Activated naive CD8-positive, alpha-beta T cell treated with anti-CD3 and anti-CD28 coated beads for 36 hours (primary cell): ENCODE results near the gene ARHGEF6. TPM values are rescaled to one million over a fixed set of nuclear protein-coding genes. Genes with fewer than 3 reads are reported as not detected.
A peak's percentile ranks its signal among the peaks of the same experiment; 100 is the strongest.

Experiments
- DNase-seq: peaks from one replicate; pipeline ENCODE4 v3.0.0; 2021
- H3K27ac Mint-ChIP-seq: one replicate; pipeline ENCODE4 v1.8.0; 2022; ENCODE audit warnings: mild to moderate bottlenecking, moderate library complexity, mixed read lengths
- H3K27me3 Mint-ChIP-seq: one replicate; pipeline ENCODE4 v1.8.0; 2022; ENCODE audit warnings: mild to moderate bottlenecking, mixed read lengths
- H3K36me3 Mint-ChIP-seq: one replicate; pipeline ENCODE4 v1.8.0; 2021; ENCODE audit warnings: mild to moderate bottlenecking, mixed read lengths
- H3K4me1 Mint-ChIP-seq: one replicate; pipeline ENCODE4 v1.8.0; 2021; ENCODE audit warnings: mixed read lengths
- H3K4me3 Mint-ChIP-seq: one replicate; pipeline ENCODE4 v1.8.0; 2022; ENCODE audit warnings: mild to moderate bottlenecking, moderate library complexity, mixed read lengths
- H3K9me3 Mint-ChIP-seq: one replicate; pipeline ENCODE4 v1.8.0; 2022; ENCODE audit warnings: mixed read lengths
- total RNA-seq, 2 experiments: library from RNA; stranded (reverse); gene quantifications; one replicate each; pipeline ENCODE4 v1.2.3, GENCODE V29; 2021

ARHGEF6 gene
- total RNA-seq, 2 experiments from 2014 or later: 34.4 to 34.5 TPM

DNA sequence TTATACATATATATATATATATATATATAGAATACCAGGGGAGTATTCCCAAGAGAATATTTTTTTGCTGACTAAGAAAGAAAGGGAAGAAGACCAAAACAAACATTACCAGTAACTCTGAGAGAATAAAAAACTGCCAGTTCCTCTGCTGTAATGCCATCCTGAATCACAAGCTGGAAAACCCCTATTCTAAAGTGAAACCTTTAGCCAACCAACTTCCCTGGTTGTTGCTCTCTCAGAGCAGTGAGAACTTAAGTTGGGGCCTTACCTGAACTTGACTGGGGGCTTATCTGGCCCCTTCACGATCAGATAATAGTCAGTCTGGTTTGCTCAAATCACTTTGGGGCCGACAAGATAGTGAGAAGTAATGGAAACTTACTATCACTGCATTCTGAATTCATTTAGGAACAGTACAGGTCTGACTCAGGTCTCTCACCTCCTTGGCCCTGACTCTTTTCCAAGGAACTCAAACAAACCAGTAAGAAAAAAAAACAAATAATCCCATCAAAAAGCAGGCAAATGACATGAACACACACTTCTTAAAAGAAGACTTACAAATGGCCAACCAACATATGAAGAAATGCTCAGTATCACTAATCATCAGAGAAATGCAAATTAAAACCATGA lies 70.3 kb downstream of the ARHGEF6 start:
- H3K4me1 Mint-ChIP-seq: peaks cover 41% of the 10 kb centered on the region

DNA sequence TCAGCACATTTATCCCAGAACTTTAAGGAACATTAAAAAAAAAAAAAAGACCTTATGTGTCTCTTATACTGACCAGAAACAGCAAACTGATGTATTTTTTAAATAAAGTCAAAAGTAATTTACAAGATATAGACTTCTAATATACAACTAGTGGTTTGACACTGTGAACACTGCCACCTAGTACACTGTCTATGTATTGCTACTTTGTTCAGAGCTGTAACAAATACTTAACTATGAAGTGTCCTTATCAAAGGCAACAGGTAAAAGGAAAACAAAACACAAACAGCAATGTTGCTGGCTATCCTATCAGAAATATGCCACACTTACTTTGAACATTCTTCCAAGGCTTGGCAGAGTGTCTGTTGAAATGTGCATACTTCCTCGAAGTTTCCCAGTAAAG lies 72.4 kb downstream of the ARHGEF6 start:
- Mint-ChIP-seq H3K4me1 (peaks cover 28% of the 10 kb centered on the region), H3K27me3 (no peaks in the 10 kb centered on the region), H3K9me3 (no peaks in the 10 kb centered on the region), H3K27ac (no peak overlapping the region), H3K4me3 (no peak overlapping the region), H3K36me3 (peaks cover 21% of the 10 kb centered on the region)
- no peak for DNase-seq

More for the DNA sequence above, 70.3 kb downstream of the ARHGEF6 start:
- DNase-seq: peak; percentile 18
- peak overlapping the region; percentile 92 for H3K27ac Mint-ChIP-seq
- no peak overlapping the region for H3K4me3 Mint-ChIP-seq
- no peaks in the 10 kb centered on the region for H3K9me3 Mint-ChIP-seq
- no peaks in the 10 kb centered on the region for H3K27me3 Mint-ChIP-seq
- peaks cover 8% of the 10 kb centered on the region for H3K36me3 Mint-ChIP-seq

DNA sequence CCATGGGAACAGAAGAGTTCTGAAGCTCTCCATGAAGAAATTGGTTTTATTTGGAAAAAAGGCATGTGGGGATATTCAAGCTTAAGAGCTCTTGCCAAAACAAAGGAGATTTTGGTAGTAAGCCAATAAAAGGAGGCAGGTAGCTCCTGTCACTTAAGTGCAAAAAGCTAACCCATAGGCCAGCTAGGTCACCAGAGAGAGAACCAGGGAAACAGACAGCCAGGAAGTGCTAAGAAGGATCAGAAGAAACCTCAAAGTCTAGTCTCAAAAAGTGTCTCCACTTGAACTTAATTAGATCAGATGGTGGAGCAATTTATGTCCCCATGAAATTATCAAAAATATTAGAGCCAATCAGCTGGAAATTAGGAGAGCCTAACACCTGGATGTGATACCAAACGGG lies 83.6 kb downstream of the ARHGEF6 start:
- Mint-ChIP-seq H3K27me3 (no peaks in the 10 kb centered on the region), H3K4me1 (peaks cover 43% of the 10 kb centered on the region), H3K9me3 (peaks cover 21% of the 10 kb centered on the region), H3K36me3 (peaks cover 46% of the 10 kb centered on the region), H3K27ac (peak overlapping the region; percentile 60), H3K4me3 (no peak overlapping the region)
- no peak for DNase-seq

DNA sequence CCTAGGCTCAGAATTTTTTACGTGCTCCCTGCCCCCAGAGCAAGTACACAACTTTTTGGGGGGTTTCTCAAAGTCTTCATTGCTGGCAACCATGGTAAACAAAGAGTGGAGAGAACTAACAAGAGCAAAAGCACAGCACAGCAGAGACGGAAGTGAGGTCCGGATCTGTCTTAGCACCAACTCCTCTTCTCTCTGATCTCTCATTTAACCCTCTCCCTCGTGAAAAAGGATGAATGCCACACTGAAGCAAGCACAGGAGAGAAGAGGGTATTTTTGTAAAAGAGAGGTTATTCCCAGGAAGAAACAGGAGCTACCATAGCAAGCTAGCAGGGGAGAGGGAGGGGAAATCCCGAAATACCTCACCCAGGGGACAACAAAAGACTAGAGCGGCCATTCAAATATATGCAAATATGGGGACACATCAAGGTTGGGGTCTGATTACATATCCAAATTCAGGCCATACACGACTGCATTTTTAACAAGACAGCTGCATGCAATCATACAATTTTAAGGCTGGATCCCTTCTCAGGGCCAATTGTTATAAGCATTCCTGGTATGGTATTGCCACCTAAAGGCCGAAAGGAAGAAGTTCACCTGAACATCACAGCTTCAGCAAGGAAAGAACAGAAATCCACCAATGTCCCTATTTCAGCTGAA lies 86.2 kb downstream of the ARHGEF6 start:
- H3K36me3 Mint-ChIP-seq: peaks cover 41% of the 10 kb centered on the region
- no peak for DNase-seq

DNA sequence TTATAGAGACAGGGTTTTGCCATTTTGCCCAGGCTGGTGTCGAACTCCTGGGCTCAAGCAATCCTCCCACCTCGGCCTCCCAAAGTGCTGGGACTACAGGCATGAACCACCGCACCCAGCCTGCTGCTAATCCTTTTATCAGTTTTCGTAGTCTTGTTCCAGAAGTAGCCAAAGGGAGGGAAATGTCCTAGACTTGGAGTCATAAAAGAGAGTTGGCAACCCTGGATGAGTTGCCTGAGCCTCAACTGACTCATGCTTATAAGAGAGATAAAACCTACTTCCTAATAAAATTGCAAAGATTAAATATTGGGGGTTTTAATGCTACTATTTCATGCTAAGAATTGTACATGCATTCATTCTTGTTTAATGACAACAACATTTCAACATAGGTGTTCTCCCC lies 88.5 kb downstream of the ARHGEF6 start:
- no peak overlapping the region for H3K27ac Mint-ChIP-seq
- DNase-seq: no peak
- peaks cover 4% of the 10 kb centered on the region for H3K9me3 Mint-ChIP-seq
- peaks cover 72% of the 10 kb centered on the region for H3K4me1 Mint-ChIP-seq
- no peak overlapping the region for H3K4me3 Mint-ChIP-seq
- H3K27me3 Mint-ChIP-seq: no peaks in the 10 kb centered on the region
- H3K36me3 Mint-ChIP-seq: peaks cover 34% of the 10 kb centered on the region

More for the DNA sequence above, 86.2 kb downstream of the ARHGEF6 start:
- H3K9me3 Mint-ChIP-seq: peaks cover 14% of the 10 kb centered on the region
- H3K4me1 Mint-ChIP-seq: peaks cover 62% of the 10 kb centered on the region
- peak overlapping the region; percentile 37 for H3K4me3 Mint-ChIP-seq
- H3K27me3 Mint-ChIP-seq: no peaks in the 10 kb centered on the region
- H3K27ac Mint-ChIP-seq: peak overlapping the region; percentile 92

DNA sequence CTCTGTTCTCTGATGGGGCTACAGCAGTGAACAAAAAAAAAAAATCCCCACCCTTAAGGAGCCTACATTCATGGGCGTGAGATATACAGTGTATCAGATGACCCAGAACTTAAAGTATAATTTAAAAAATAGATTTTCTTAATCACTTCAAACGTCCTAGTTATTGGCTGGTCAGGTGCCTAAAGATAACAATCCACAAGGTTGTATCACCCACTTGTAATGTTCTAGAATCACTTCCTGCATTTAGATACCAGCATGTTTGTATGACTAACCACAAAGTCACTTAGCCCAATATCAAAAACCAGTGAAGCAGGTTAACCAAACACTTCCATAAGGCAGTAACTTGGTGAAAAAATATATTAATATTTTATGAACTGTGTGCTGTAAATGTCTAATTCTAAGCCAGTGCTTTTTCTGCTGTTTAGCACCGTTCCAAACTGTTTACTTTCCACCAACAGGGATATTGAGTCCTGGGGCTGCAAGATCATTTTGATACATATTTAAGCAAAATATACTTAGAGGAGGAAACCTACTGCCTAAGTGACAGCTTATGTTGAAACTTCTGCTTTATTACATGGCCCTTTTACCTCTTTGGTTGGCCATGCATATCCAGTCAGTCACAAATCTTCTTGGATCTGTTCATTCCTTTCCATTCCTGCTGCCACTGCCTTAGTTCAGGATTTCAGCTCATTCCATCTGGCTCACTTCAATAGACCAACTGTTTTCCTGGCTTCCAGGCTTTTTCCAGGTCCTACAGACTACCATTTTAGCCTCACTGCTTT lies 89.5 kb downstream of the ARHGEF6 start:
- Mint-ChIP-seq H3K4me1 (peaks cover 71% of the 10 kb centered on the region), H3K27me3 (no peaks in the 10 kb centered on the region), H3K9me3 (peaks cover 4% of the 10 kb centered on the region), H3K36me3 (peaks cover 30% of the 10 kb centered on the region), H3K4me3 (no peak overlapping the region), H3K27ac (no peak overlapping the region)
- no peak for DNase-seq

- H3K27me3 Mint-ChIP-seq: no peaks in the 10 kb centered on the region
- peak; percentile 13 for DNase-seq
- peaks cover 58% of the 10 kb centered on the region for H3K4me1 Mint-ChIP-seq
- H3K27ac Mint-ChIP-seq: peak overlapping the region; percentile 81
- no peak overlapping the region for H3K4me3 Mint-ChIP-seq
- H3K9me3 Mint-ChIP-seq: peaks cover 4% of the 10 kb centered on the region
- H3K36me3 Mint-ChIP-seq: peaks cover 25% of the 10 kb centered on the region
Measured at GRCh38 chrX:136689436-136689835, 91.3 kb downstream of the ARHGEF6 start.

- H3K4me3 Mint-ChIP-seq: peak overlapping the region; percentile 25
- peak; percentile 38 for DNase-seq
- peaks cover 4% of the 10 kb centered on the region for H3K9me3 Mint-ChIP-seq
- peaks cover 25% of the 10 kb centered on the region for H3K36me3 Mint-ChIP-seq
- H3K4me1 Mint-ChIP-seq: peaks cover 45% of the 10 kb centered on the region
- peak overlapping the region; percentile 83 for H3K27ac Mint-ChIP-seq
- no peaks in the 10 kb centered on the region for H3K27me3 Mint-ChIP-seq
Measured at GRCh38 chrX:136687457-136687856, 93.3 kb downstream of the ARHGEF6 start.

DNA sequence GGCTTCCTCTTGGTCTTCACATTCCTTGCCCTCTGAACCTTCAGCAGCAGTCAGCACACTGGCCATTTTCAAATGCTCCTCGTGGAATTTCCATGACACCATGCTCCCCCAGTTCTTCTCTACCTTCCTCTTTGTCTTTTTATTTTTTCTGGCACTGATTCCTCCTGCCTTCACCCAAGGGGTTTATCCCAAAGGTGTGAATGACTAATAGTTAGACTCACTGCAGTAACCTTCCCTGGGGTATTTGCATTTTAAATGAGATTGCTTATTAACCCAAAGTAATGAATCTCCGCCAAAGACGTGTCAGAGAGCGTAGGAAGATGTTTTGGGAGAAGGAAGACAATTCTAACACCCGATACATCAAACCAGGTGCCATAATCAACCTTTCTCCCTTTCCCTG lies 96.6 kb downstream of the ARHGEF6 start:
- H3K27me3 Mint-ChIP-seq: no peaks in the 10 kb centered on the region
- H3K4me1 Mint-ChIP-seq: peaks cover 21% of the 10 kb centered on the region
- peaks cover 28% of the 10 kb centered on the region for H3K36me3 Mint-ChIP-seq
- no peak overlapping the region for H3K27ac Mint-ChIP-seq
- no peak for DNase-seq
- H3K9me3 Mint-ChIP-seq: peaks cover 2% of the 10 kb centered on the region
- no peak overlapping the region for H3K4me3 Mint-ChIP-seq

- Mint-ChIP-seq H3K27me3 (no peaks in the 10 kb centered on the region), H3K9me3 (peaks cover 1% of the 10 kb centered on the region), H3K27ac (no peak overlapping the region), H3K4me1 (peaks cover 29% of the 10 kb centered on the region), H3K4me3 (no peak overlapping the region), H3K36me3 (peaks cover 39% of the 10 kb centered on the region)
- DNase-seq: no peak
Measured at GRCh38 chrX:136679531-136679930, 101.2 kb downstream of the ARHGEF6 start.

DNA sequence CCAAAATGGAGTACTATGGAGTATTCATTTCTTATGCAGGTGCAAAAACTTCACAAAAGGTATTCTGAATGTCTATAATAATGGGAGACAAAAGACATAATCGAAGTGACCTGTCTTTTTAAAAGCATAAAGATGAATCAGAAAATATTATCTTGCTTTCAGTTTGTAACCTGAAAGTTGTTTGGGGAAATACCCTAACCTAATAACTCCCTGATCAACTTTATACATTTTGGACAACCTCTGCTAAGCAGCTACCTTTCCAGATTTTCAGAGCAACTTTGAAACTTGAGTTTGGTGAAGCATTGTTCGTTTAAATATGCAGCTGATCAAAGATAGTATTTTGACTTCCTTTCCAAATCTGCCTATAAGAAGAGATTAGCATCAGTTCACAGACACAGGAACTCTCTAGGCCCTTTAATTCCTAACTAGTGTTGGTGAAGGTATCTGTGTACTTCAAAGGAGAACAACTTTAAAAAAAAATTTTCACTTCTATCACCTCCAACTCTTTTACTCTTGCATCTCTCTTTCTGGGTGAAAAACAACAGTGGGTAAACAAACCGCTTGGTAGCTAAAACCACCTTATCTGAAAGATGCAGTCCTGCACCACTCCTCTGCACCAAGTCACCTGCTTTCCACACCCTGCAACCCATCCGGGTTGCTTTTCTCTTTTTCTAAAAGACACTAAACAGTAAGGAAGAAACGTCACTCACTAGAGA lies 106.3 kb downstream of the ARHGEF6 start:
- Mint-ChIP-seq H3K36me3 (peaks cover 60% of the 10 kb centered on the region), H3K4me1 (peaks cover 54% of the 10 kb centered on the region), H3K4me3 (no peak overlapping the region), H3K27ac (peak overlapping the region; percentile 84), H3K9me3 (peaks cover 1% of the 10 kb centered on the region), H3K27me3 (no peaks in the 10 kb centered on the region)
- DNase-seq: no peak

DNA sequence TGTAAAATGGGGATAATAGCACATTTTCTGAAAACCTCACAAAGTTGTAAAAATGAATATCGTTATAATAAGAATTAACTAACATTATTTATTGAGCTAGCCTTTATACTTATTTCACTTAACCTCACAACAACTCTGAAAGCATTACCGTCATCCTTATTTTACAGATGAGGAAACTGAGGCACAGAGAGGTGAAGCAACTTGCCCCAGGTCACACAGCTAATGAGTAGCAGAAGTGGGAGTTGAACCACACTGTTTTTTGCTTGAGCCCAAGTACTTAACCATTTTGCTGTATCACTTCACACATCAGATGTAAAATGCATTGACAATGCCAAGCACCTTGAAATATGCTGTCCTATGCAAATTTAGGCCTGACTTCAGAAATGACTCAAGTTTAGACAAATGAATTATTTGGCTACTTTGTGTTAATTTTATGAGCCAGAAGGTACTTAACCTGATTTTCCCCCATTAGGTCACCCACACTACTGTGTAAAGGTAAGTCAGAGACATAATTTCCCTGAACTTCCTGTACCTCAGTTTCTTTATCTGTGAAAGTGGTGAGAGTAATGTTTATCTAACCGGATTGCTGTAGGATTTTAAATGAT lies 109.6 kb downstream of the ARHGEF6 start:
- H3K9me3 Mint-ChIP-seq: peaks cover under 1% of the 10 kb centered on the region
- no peak overlapping the region for H3K4me3 Mint-ChIP-seq
- H3K4me1 Mint-ChIP-seq: peaks cover 50% of the 10 kb centered on the region
- no peak for DNase-seq
- peaks cover 74% of the 10 kb centered on the region for H3K36me3 Mint-ChIP-seq
- H3K27ac Mint-ChIP-seq: no peak overlapping the region
- no peaks in the 10 kb centered on the region for H3K27me3 Mint-ChIP-seq

DNA sequence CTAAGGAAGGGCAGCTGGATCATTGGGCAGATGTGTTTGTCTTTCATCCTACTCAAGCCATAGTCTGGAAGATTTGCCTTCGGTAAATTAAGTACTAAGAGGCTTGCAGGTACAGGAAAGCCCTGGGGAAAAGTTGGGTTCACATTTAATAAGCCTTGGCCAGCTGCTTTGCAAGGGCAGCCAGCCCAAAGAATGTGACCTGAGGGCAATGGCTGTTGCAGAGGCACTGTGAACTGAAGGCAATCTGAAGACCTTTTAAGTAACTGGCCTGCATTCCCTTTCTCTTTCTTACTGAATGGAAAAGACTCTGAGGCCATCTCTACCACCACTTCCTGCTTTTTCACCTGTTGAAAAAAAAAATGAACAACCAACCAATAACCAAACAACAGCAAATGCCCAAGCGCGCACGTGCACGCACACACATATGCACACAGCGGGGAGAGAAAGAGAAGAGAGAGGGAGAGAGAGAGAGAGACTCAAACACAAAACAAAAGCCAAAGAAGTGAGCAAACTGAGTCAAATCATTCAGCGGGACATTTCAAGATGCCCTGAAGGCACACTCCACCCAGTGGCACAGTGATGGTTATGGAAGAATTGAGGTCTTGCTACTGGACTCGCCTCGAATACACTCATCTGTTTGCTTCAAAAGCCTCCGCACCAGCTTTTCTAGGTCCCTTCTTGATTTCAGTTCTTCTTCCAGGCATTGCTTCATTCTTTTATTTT lies 113.1 kb downstream of the ARHGEF6 start:
- Mint-ChIP-seq H3K36me3 (peaks cover 76% of the 10 kb centered on the region), H3K27ac (peak overlapping the region; percentile 43), H3K4me3 (no peak overlapping the region), H3K9me3 (peaks cover 3% of the 10 kb centered on the region), H3K4me1 (peaks cover 31% of the 10 kb centered on the region), H3K27me3 (no peaks in the 10 kb centered on the region)
- DNase-seq: no peak

- DNase-seq: no peak
- Mint-ChIP-seq H3K36me3 (peaks cover 72% of the 10 kb centered on the region), H3K27ac (no peak overlapping the region), H3K9me3 (peaks cover 3% of the 10 kb centered on the region), H3K4me1 (peaks cover 31% of the 10 kb centered on the region), H3K4me3 (no peak overlapping the region), H3K27me3 (no peaks in the 10 kb centered on the region)
Measured at GRCh38 chrX:136666088-136666487, 114.6 kb downstream of the ARHGEF6 start.
